ENCODE measurements around the gene RGL1. TPM values are rescaled to one million over a fixed set of nuclear protein-coding genes. Genes with fewer than 3 reads are reported as not detected.

RGL1 gene
- total RNA-seq, 4 donors from 2014 or later = 66.8 to 88.3 (median 74.6) TPM

DNA sequence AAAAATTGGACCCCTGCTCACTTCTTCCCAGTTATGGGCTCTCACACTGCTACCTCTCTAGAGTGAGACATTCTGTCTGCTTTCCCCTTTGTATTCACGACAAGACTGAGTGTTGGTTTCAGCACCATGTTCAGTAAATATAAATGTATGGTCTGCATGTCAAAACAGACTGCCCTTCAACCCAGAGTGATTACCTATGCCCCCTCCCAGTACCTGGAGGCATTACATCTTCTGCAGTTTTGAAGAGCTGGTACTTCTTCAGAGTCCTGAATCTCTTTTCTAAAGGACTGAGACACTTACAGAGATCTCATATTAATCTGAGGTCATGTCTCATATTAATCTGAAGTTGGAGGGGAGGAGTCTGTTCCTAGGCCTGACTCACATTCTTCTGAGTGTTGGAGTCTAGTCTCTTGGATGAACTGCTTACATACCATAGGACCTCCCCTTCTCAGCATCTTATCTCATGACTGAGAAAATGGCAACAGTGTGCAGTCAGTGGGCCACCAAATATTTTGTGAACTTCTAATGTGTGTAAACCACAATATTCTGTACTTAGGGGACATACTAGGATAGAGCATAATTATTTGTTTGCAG is 80.3 kb downstream of the RGL1 start:
- no peak for ATAC-seq (ENCODE audit: low FRiP score)
- TF ChIP-seq, protein P1, sequence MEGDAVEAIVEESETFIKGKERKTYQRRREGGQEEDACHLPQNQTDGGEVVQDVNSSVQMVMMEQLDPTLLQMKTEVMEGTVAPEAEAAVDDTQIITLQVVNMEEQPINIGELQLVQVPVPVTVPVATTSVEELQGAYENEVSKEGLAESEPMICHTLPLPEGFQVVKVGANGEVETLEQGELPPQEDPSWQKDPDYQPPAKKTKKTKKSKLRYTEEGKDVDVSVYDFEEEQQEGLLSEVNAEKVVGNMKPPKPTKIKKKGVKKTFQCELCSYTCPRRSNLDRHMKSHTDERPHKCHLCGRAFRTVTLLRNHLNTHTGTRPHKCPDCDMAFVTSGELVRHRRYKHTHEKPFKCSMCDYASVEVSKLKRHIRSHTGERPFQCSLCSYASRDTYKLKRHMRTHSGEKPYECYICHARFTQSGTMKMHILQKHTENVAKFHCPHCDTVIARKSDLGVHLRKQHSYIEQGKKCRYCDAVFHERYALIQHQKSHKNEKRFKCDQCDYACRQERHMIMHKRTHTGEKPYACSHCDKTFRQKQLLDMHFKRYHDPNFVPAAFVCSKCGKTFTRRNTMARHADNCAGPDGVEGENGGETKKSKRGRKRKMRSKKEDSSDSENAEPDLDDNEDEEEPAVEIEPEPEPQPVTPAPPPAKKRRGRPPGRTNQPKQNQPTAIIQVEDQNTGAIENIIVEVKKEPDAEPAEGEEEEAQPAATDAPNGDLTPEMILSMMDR (IDR thresholded peaks at IDR 0.05) = no peak

DNA sequence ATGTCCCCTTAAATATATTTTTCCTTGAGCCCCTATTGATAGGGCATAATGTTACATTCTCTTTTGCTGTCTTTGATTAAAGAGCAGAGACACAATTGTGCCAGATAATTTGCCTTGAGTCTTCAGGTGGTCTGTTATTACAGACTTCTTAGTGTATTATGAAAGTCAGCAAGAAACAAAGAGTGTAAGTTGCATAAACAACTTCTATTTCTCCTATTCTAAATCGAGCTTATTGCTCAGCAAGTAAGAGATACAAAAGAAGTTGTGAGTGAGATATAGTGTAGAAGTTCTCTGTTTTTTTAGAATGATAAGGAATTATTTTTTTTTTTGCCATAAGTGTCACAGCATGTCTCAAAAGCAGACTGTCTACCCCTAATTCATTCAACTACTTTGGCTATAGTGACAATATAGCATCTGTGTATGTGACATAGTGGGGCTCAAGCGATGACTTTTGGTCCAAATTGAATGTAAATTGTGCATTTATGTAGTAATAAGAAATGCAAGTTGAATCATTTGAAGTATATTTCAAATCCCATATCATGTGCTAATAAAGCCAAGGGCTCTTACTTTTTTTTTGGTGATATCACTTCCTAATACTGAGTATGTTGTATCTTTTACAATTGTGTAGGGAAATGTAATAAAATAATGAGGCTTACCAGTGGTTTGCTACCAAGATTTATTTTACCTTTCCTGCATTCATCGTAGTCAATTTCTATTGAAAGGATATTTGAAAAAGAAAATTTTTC is 81.3 kb downstream of the RGL1 start:
- DNase-seq (ENCODE audit: low spot score) = no peak
- TF ChIP-seq, protein P1 (IDR thresholded peaks at IDR 0.05) = no peak
- no peak for ATAC-seq (ENCODE audit: low FRiP score)

More for the DNA sequence above, 80.3 kb downstream of the RGL1 start:
- DNase-seq (ENCODE audit: low spot score) = no peak

DNA sequence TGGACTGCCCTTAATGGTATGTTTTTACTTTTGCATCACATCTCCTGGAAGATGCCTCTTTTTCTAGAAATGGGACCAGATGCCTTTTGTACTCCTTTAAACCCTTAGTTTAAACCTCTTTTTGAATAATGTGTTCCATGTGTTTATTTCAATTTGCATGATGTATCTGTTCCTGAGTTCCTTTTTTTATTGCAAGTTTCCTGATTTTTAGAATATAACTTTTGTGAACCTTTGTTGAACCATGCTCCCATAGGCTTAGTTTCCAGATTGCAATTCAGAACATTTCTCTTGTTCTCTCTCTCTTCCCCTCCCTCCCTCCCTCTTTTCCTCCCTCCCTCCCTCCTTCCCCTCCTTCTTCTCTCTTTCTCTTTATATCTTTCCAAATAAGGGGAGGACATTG is 81.9 kb downstream of the RGL1 start:
- TF ChIP-seq, protein P1 (IDR thresholded peaks at IDR 0.05) = no peak

DNA sequence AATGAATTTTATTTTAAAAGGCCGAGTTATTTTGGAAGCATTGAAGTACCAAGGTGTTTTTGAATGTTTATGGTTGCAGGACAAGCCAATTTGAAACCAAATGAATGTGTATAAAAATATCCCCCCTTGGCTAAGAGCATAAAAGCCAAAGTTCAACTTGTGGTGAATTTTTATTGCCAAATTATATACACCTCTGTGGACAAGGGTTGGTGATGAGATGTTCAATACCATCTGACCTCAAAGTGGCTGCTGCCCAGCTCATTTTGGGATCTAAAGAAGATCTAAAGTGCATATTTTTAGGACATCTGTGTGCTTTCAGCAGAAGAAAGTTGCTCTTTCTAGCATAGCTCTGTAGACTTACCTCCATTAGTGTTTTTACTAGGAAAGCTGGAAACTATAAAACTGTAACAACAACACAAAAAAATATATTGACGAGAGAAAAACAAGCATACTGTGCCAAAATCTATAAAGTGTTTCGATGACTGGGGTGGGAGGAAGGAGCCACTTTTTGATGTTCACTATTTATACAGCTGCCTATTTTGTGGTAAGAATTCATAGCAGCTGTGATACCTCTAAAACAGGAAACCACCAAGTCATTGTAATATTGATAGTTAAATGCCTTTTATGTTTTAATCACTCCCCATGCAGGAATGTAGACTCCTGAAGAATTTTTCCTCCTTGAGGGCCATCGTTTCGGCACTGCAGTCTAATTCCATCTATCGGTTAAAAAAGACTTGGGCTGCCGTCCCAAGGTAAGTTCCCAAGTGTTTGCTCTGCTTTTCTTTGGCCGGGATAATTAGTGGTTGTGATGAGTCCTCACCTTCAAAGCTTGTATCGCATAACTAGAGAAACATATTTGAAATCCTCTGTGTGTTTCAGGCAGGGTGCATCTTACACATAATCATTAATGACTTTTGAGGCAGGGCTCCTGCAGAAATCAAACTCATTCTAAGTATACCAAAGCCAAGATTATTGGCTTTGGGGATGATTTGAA is 83.2 kb downstream of the RGL1 start:
- TF ChIP-seq, protein P1 (IDR thresholded peaks at IDR 0.05) = no peak
- DNase-seq (ENCODE audit: low spot score) (no peak), ATAC-seq (ENCODE audit: low FRiP score) (no peak)

More for the DNA sequence above, 81.9 kb downstream of the RGL1 start:
- no peak for ATAC-seq (ENCODE audit: low FRiP score)
- no peak for DNase-seq (ENCODE audit: low spot score)

DNA sequence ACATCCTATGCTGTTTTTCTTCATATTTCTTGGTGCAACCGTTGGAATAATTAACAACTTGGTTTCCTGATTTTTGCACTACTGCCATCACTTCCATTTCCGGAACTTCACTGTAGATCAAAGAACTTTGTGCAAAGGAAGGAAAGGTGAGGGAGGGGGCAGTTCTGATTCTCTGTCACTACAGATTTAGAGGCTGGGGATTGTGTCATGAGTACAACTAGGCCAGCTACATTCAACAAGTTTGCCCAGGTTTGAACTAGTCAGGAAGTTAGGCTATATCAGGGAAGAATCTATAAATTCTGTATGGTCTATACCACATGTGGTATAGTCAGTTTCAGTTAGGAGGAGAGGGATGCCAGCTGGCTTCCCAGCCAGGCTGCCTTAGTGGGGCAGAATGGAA is 84.2 kb downstream of the RGL1 start:
- TF ChIP-seq, protein P1 (IDR thresholded peaks at IDR 0.05) = no peak
- DNase-seq (ENCODE audit: low spot score) (no peak), ATAC-seq (ENCODE audit: low FRiP score) (no peak)

DNA sequence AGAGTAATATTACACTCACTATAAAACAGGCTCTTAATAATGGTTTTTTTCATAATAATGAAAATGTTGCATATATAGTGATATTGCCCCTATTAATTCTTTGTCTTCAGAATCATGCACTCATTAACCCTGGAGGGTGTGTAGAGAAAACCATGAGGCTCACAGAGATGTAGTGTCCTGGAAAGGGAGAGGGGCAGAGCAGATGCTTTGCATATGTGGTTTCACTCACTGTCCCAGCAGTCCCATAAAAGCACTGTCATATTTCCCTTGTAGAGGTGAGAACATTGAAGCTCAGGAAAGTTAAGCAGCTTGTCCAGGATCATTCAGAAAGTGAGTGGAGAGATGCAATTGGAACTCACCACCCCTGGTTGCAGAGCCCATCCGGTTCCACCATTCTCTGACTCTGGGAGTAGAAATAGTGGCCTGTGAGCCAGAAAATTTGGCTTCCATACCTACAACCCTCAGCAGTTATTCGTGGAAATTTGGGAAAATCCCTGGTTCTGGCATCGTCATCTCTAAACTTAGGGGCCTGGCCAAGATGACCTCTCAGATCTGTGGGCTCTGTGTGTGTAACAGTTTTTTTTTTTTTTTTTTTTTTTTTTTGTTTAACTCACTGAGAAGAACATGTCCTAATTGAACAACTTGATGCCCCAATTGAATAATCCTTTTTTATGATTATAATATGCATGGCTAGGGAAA is 86.4 kb downstream of the RGL1 start:
- ATAC-seq (ENCODE audit: low FRiP score) (no peak), DNase-seq (ENCODE audit: low spot score) (no peak)
- TF ChIP-seq, protein P1 (IDR thresholded peaks at IDR 0.05) = no peak

Data from omental fat pad (tissue), 4 donors.